Ovary (tissue), 3 donors: ENCODE results near the gene LYPD5.

Source experiments
- CTCF ChIP-seq, 3 donors: fragments of 450-650 bp in 2 of 3; fragments of 200-600 bp in 1 of 3; IDR thresholded peaks; one replicate each; pipeline versions ENCODE4 v1.5.1 to v1.8.0; 2016 to 2022; ENCODE audit warnings: antibody characterized with exemption in 3 of 3, mild to moderate bottlenecking in 1 of 3
- EP300 ChIP-seq: sonication (generic); formaldehyde crosslinking; IDR thresholded peaks from one replicate; pipeline ENCODE4 v1.6.1; 2017; ENCODE audit warnings: antibody characterized with exemption
- POLR2A ChIP-seq: fragments of 450-650 bp; IDR thresholded peaks from one replicate; pipeline ENCODE4 v1.6.1; 2017; ENCODE audit warnings: antibody characterized with exemption, mild to moderate bottlenecking, moderate library complexity
- donor health status: DM: no; HTN: no; CAD: no.

DNA sequence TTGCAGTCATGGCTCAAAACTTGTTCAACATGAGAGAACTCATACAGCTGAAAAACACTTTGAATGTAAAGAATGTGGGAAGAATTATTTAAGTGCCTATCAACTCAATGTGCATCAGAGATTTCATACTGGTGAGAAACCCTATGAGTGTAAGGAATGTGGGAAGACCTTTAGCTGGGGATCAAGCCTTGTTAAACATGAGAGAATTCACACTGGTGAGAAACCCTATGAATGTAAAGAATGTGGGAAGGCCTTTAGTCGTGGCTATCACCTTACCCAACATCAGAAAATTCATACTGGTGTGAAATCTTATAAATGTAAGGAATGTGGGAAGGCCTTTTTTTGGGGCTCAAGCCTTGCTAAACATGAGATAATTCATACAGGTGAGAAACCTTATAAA lies 45.0 kb upstream of the LYPD5 start:
- TF ChIP-seq CTCF (IDR thresholded peaks at IDR 0.05) (no peak), POLR2A (no peak), EP300 (no peak)
